ENCODE measurements around the gene SLC17A7. TPM values are rescaled to one million over a fixed set of nuclear protein-coding genes. Genes with fewer than 3 reads are reported as not detected.

The SLC17A7 gene
- total RNA-seq: 1.8 TPM
- long read RNA-seq: 0 reads

DNA sequence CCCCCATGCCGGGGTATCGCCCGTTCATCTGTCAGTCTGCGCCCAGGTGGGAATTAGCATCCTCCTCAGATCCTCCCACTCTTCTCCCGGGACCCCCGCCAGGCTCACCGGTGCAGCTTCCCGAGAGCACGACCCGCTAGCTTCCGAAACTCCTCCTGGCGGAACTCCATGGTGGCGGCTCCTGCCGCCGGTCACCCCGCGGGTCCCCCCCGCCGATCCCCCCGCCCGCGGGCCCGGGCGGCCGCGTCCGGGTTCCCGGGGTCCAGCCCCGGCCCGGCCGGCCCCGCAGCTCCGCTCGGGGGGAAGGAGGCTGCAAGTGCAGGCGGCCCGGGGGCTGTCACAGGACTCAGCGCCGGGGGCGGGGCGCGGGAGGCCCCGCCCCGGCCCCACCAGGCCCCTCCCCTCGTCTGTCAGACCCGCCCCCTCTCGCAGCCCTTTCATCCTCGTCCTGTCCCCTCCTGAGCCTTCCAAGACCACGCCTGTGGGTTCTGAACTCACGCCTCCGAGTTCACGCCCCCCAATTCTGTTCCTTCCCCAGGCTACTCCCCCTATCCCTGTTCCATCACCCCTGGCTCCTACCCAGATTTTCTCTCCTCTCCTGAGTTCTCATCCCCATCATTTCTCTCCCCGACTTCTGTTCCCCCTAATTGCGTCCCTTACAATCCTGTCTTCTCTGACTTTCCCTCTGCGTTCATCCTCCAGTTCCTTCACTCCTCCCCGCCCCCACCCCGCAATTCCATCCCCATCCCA is at the start of gene SLC17A7:
Gene SLC17A7 (minus strand): TSS at position 318 of the 750 bp plus-strand sequence. CDS start 148 bp downstream, at position 170.
- intact Hi-C loops (cut with DNase I): no loop called here
- peak; percentile 11 for ATAC-seq

DNA sequence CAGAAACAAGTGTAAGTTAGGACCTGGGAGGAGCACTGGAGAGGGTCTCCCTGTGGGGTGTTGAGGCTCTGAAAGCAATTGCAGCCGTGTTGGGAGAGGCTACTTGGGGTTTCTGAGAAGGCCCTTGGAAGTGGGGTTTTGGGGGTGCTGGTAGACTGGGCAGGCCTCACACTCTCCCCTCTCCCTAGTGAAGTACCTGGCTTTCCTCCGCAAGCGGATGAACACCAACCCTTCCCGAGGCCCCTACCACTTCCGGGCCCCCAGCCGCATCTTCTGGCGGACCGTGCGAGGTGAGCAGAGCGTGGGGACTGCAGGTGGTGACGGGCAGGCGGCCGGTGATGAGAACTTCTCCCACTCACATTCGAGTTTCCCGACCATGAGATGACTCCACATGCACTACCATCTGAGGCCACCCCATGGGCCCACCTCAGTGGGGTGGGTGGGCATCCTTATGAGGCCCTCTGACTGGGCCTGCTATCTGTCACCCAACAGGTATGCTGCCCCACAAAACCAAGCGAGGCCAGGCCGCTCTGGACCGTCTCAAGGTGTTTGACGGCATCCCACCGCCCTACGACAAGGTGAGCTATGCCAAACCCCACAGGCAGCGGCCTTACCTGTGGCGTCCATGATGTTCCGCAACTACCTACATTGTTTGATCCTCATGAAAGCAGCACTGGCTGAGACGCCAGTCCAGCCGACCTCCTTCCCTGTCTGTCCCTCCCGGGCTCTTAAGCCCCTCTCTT is 49.1 kb upstream of the SLC17A7 start:
- ATAC-seq: no peak
- no peak for DNase-seq (ENCODE audit: missing footprints)
- intact Hi-C loops (cut with DNase I): loop anchor here (10.0 kb wide), 1 partner anchor 384 kb away; the partner anchor contains the start of genes AKT1S1 and TBC1D17

More for the DNA sequence above, at the start of gene SLC17A7:
- DNase-seq (ENCODE audit: missing footprints): peak; percentile 72

DNA sequence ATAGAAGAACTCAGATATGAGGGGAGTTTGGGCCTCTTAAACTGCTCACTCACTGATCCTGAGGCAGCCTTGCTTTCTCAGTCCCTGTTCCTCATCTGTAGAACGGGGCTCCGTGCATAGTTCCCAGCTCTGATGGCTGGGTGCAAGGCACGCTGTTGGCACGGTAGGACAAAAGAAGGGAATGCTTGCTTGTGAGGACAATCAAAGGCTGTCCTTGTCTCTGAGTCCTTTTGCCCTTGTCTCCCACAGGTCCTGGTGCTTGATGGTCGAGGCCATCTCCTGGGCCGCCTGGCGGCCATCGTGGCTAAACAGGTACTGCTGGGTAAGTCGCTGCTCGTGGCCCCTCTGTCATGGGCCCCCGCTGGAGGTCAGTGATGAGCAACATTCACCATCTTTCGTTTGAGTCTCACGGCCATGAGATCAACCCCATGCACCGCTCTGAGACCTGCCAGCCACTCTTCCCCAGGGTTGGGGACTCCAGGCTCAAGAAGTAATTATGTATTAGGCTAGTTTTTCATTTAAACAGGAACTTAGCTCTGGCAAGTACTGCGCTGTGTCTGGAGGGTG is 48.4 kb upstream of the SLC17A7 start:
- no peak for ATAC-seq
- intact Hi-C loops (cut with DNase I): loop anchor here (10.0 kb wide), 1 partner anchor 385 kb away; the partner anchor contains the start of genes AKT1S1 and TBC1D17
- no peak for DNase-seq (ENCODE audit: missing footprints)

DNA sequence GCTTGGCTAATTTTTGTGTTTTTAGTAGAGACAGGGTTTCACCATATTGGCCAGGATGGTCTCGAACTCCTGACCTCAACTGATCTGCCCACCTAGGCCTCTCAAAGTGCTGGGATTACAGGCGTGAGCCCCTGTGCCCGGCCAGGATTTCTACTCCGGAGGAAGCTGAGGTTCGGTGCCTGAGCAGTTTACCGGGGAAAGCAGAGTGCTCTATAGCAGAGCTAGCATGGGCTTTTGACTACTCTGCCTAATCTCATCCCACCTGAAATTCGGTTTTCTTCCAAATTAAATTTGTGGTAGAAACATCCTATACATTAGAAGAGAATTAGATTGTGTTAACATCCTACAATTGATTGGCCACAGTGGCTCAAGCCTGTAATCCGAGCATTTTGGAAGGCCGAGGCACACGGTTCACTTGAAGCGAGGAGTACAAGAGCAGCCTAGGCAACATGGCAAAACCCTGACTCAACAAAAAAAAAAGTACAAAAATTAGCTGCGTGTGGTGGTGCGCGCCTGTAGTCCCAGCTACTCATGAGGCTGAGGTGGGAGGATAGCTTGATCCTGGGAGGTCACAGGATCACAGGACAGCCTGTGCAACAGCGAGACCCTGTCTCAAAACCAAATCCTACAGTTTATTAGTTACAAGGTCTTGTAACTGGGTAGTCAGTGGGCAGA is 47.7 kb upstream of the SLC17A7 start:
- ATAC-seq (no peak), DNase-seq (ENCODE audit: missing footprints) (no peak)
- intact Hi-C loops (cut with DNase I): no loop called here

DNA sequence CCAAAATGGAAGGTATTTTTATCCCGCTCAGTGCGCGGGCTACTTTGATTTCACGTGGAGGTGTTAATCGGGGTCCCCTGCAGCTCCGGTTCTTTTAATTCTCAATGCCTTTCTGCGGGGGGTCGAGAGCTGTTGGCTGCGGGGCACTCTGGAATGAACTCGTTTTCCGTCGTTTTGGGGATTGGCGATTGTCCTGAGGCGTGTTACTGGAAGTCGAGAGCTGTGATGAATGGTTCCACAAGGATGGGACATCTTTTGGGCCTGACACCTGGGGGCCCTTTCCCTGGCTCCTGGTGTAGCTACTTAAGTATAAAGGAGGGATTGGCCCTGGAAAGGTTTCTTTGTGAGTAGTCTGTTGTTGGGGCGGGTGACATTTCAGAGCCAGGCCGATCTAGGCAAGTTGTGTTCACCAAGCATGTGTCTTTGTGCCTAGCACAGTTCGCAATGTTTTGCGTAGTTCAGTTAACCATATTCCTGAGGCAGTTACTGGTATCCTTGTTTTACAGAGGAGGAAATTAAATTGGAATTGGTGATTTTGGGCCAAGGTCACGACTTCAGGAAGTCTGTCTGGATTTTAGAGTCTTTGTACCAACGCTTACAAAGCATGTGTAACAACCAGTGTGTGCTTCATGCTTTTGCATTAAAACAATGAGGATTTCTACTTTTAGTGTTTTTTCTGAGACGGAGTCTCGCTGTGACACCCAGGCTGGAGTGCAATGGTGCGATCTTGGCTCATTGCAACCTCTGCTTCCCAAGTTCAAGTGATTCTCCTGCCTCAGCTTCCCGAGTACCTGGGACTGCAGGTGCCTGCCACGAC is 46.9 kb upstream of the SLC17A7 start:
- DNase-seq (ENCODE audit: missing footprints): no peak
- intact Hi-C loops (cut with DNase I): no loop called here
- no peak for ATAC-seq

DNA sequence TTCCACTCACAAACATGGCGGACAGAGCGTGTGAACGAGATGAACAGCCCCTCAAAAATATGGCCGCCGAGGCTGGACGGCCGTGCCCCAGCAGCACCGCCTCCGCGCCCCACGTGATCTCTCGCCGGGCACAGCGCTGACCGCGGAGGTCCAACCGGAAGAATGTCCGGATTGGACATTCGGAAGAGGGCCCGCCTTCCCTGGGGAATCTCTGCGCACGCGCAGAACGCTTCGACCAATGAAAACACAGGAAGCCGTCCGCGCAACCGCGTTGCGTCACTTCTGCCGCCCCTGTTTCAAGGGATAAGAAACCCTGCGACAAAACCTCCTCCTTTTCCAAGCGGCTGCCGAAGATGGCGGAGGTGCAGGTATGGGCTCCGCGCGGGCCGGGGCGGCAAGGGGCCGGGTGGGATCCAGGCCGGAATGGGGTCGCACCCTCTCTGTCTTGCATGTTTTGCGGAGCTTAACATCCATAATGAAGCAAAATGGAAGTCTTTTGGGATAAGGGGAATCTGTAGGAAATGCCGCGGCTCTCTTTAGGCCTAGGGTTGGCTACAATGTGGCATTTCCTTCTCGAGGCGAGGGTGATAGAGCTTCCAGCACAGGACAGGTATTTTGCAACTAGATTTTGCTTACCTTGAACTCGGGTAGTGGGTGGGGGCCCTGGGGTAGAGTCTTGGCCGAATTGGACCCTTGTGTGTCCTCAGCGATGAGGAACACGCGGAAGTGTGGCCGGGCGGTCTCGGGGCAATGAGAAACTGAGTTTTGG is 46.1 kb upstream of the SLC17A7 start, which contains the start of gene RPL13A:
Gene RPL13A (plus strand): TSS at position 332 of the 769 bp plus-strand sequence. CDS start 22 bp downstream, at position 354.
- peak; percentile 100 for DNase-seq (ENCODE audit: missing footprints)
- intact Hi-C loops (cut with DNase I): loop anchor here (1.0 kb wide), 1 partner anchor 9 kb away; the partner anchor contains the start of gene RPS11
- peak; percentile 99 for ATAC-seq

DNA sequence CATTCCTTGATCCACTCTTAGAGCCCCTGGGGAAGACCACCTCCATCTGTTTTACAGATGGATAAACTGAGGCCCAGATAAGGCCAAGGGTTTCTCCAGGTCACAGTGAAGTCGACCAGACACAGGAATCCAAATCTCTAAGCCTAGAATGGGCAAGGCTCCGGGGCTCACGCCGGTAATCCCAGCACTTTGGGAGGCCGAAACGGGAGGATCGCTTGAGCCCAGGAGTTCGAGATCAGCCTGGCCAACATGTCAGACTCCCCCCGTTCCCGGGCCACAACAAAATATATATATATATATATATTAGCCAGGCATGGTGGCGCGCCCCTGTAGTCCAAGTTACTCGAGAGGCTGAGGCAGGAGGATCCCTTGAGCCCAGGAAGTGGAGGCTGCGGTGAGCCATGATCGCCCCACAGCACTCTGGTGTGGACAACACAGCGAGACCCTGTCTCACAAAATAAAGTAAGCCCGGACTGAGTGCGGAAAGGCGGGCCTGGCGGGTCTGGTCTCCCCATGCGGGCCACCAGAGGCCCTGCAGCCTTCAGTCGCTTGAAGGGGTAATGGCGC is 45.5 kb upstream of the SLC17A7 start:
- DNase-seq (ENCODE audit: missing footprints): no peak
- intact Hi-C loops (cut with DNase I): loop anchor here (1.0 kb wide), 1 partner anchor 10 kb away; the partner anchor contains the start of gene RPS11
- no peak for ATAC-seq

DNA sequence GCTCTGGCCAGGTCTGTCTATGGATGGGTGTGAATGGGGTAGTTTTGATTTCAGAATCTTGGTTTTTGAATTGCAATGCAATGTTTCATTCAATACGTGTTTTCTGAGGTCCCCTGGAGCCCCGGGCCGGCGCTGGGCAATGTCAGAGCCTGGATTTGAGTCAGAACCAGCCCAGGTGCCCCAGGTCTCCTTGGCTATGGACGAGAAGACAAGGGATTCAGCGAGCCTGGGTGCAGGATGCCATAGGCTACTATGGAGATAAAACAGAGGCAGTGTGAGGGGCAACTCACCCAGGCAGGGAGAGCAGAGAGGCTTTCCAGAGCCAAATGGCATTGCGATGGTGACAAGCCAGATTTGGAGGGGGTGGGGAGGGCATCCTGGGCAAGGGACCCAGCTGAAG is 44.9 kb upstream of the SLC17A7 start:
- intact Hi-C loops (cut with DNase I): no loop called here
- no peak for DNase-seq (ENCODE audit: missing footprints)
- ATAC-seq: no peak

DNA sequence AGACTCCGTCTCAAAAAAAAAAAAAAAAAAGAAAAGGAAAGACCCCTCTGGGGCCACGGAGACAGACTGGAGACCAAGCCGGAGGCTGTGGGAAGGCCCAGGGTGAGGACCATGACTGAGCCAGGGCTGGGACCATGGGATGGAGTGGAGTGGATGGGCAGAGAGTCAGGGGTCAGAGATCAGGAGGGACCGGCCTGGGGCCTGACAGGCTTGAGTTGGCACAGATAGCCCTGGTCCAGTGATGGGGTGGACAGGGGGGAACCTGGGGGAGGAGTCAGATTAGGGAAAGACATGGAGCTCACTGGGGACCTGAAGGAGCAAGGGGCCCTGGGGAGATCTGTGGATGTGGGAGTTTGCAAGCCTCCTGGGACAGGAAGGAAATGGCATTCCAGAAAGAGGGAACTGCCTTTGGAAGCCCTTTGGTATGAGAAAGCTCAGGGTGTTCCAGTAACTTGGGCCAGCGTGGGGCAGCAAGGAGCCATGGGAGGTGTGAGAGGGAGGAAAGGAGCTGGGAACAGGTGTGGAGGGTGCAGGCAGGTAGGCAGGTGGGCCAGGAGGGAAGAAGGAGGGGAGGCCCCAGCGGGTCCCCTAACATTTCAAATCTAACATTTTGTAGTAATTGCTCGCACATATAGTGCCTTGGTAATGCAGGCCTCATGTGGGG is 39.8 kb upstream of the SLC17A7 start:
- DNase-seq (ENCODE audit: missing footprints) (no peak), ATAC-seq (no peak)
- intact Hi-C loops (cut with DNase I): no loop called here

DNA sequence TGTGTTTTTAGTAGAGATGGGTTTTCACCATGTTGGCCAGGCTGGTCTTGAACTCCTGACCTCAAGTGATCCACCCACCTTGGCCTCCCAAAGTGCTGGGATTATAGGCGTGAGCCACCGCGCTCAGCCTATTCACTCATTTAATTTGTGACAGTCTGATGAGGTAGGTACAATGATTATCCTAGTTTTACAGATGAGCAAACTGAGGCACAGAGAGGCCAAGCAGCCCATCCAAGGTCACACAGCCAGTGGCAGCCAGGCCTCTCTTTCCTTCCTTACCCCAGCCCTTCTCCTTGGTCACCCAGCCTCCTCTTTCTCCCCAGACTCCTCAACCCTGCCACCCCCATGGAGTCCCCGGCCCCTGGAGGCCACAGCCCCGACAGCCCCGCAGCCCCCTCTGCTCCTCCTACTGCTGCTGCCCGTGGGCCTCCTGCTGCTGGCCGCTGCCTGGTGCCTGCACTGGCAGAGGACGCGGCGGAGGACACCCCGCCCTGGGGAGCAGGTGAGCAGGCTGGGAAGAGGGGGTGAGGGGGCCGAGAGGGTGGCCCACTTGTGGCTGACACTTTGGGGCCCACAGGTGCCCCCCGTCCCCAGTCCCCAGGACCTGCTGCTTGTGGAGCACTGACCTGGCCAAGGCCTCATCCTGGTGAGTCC is 38.8 kb upstream of the SLC17A7 start:
- intact Hi-C loops (cut with DNase I): no loop called here
- no peak for ATAC-seq
- no peak for DNase-seq (ENCODE audit: missing footprints)

DNA sequence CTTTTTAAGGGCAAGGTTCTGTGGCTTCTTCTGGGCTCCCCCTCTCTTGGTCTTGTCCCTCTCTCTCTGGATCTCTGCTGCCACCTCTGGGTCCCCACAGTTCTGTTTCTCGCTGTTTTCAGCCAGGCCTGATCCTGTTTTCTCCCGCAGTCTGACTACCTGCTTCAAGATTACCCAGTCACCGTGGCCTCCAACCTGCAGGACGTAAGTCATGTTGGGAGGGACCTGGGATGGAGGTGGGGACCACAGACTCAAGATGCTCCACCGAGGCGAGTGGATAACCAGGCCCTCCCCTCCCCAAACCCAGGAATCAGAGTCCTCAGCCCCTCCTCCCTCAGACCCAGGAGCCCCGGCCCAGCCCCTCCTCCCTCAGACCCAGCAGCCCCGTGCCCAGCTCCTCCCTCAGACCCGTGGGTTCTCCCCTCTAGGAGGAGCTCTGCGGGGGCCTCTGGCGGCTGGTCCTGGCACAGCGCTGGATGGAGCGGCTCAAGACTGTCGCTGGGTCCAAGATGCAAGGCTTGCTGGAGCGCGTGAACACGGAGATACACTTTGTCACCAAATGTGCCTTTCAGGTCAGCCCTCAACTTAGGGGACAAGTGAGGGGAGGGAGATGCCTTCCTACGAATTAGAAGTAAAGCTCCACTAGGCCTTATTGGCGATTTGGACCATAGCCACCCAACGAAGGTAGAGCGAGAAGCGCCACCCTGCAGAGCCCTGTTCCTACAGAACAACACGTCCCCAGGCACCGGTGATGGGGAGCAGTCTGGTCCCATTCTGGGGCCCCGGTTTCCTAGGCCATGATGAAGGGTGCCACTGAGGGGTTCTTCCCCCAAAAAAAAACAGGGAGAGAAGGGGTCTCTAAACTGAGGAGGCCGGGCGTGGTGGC is 34.9 kb upstream of the SLC17A7 start:
- DNase-seq (ENCODE audit: missing footprints) (no peak), ATAC-seq (peak; percentile 33)
- intact Hi-C loops (cut with DNase I): loop anchor here (2.0 kb wide), 1 partner anchor 71 kb away; no protein-coding TSS in a partner anchor

DNA sequence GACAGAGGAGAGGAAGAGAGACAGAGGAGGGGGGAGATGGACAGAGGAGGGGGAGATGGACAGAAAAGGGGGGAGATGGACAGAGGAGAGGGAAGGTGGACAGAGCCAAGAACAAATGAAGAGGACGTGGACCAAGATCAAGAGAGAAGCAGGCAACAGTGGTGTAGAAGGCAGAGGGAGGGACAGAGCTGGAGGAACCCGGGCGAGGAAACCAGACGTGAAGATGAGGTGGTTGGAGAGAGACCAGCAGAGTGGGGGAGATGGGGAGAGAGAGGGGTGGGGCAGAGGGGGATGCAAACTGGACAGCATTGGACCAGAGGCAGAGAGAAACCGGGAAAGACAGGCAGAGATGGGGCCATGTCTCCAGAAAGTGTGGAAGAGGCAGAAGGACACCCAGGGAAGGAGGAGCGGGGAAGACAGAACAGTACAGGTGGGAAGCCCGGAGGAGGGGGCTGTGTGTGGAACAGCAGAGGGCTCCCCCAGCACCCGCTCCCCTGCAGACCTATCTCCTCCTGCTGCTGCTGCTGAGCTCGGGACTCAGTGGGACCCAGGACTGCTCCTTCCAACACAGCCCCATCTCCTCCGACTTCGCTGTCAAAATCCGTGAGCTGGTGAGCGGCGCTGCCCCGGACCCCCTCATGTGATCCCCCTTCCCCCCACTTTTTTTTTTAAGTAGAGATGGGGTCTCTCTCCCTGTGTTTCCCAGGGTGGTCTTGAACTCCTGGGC is 34.0 kb upstream of the SLC17A7 start:
- intact Hi-C loops (cut with DNase I): loop anchor here (2.0 kb wide), 1 partner anchor 71 kb away; no protein-coding TSS in a partner anchor
- ATAC-seq: no peak
- DNase-seq (ENCODE audit: missing footprints): no peak

DNA sequence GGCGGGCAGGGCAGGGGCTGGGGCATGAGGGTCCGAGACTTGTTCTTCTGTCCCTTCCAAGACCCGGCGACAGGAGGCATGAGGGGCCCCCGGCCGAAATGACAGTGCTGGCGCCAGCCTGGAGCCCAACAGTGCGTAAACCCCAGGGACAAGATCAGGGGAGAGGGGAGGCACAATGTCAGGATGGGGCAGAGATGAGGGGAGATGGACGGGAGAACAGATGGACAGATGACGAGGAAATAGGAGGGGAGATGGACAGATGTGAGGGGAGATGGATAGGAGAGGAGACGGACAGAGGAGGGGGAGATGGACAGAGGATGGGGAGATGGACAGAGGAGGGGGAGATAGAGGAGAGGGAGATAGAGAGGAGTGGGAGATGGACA is 33.2 kb upstream of the SLC17A7 start:
- intact Hi-C loops (cut with DNase I): loop anchor here (2.0 kb wide), 1 partner anchor 72 kb away; no protein-coding TSS in a partner anchor
- DNase-seq (ENCODE audit: missing footprints) (no peak), ATAC-seq (no peak)

DNA sequence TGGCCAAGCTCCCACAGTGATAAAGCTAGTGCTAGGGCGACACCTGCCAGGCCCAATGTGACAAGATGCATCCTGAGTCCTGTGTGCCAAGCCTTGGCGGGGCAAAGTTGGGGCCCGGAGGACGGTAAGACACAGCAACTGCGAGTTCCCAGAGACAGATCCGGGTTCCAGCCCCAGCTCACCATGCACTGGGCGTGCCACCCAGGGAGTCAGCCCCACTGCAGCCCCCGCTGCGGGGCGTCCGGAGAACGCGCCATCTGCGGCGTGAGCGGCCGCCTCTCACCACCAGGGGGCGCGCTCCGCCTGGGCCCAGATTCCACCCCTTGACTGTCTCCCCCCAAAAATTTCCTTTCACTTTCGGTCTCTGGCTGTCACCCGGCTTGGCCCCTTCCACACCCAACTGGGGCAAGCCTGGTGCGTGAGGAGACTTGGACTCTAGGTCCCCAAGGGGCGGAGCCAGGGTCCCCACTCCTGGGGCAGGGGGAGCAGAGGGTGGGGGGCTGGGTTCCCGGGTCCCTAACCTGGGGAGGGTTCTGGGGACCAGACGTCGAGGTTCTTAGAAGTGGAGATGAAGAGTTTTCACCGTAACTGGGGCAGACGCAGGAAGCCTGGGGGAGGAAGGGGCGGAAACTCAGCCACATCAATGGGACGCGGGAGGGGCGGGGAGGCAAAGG is 32.7 kb upstream of the SLC17A7 start, which contains the start of gene FLT3LG:
Gene FLT3LG (plus strand): TSS at position 348 of the 674 bp plus-strand sequence. CDS start 425 bp downstream, outside the sequence.
- peak; percentile 72 for ATAC-seq
- intact Hi-C loops (cut with DNase I): loop anchor here (2.0 kb wide), 1 partner anchor 73 kb away; no protein-coding TSS in a partner anchor
- DNase-seq (ENCODE audit: missing footprints): peak; percentile 90
